VCaP (cell line): ENCODE results near the gene OR2L13.

Source experiments
- H3K27ac ChIP-seq: fragments of 450-650 bp; 2 replicates; pipeline ENCODE4 v1.5.1; 2017
- TF ChIP-seq, protein P1 (sequence below): fragments of 450-650 bp; conservative IDR thresholded peaks from 2 replicates; pipeline ENCODE4 v1.5.1; 2017; ENCODE audit warnings: mild to moderate bottlenecking, moderate library complexity

The OR2L13 gene

GRCh38 chr1:248094884-248095283, at the start of gene OR2L13:
Gene OR2L13, plus strand, starts transcription at chr1:248095184. Its CDS starts 4,192 bp downstream, at chr1:248099376.
- H3K27ac ChIP-seq, result no peak within 1 kb of the TSS
- TF ChIP-seq, protein P1, sequence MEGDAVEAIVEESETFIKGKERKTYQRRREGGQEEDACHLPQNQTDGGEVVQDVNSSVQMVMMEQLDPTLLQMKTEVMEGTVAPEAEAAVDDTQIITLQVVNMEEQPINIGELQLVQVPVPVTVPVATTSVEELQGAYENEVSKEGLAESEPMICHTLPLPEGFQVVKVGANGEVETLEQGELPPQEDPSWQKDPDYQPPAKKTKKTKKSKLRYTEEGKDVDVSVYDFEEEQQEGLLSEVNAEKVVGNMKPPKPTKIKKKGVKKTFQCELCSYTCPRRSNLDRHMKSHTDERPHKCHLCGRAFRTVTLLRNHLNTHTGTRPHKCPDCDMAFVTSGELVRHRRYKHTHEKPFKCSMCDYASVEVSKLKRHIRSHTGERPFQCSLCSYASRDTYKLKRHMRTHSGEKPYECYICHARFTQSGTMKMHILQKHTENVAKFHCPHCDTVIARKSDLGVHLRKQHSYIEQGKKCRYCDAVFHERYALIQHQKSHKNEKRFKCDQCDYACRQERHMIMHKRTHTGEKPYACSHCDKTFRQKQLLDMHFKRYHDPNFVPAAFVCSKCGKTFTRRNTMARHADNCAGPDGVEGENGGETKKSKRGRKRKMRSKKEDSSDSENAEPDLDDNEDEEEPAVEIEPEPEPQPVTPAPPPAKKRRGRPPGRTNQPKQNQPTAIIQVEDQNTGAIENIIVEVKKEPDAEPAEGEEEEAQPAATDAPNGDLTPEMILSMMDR, result no peak

- TF ChIP-seq, protein P1, result no peak
- H3K27ac ChIP-seq, result no peak overlapping the region
Measured at GRCh38 chr1:248045209-248045608, 49.8 kb upstream of the OR2L13 start.

DNA sequence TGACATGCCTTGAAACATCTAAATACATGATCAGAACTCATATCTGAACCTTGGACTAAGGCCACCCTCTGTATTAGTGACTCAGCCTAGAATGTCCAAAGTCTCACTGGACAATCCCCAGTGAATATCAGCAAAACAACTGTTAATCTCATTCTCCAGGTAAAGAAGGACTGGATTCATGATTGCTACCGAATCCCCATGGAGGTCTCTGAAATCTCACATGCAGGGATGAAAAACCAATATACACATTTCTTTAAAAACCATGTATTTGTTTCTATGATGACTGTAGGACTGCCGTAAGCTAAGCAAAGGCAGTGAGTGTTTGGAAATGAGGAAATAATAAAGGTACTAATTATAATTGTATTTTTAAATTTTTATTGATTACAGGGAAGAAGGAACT, 48.4 kb upstream of the OR2L13 start, which contains the start of gene OR2L3:
OR2L3 (plus strand) TSS at position 301 of the 400 bp plus-strand sequence. CDS start 13,846 bp downstream, outside the sequence.
- H3K27ac ChIP-seq, result no peak within 1 kb of the TSS
- TF ChIP-seq, protein P1, result no peak

- no peak overlapping the region for H3K27ac ChIP-seq
- TF ChIP-seq, protein P1, result no peak
Measured at GRCh38 chr1:248047008-248047407, 48.0 kb upstream of the OR2L13 start.

DNA sequence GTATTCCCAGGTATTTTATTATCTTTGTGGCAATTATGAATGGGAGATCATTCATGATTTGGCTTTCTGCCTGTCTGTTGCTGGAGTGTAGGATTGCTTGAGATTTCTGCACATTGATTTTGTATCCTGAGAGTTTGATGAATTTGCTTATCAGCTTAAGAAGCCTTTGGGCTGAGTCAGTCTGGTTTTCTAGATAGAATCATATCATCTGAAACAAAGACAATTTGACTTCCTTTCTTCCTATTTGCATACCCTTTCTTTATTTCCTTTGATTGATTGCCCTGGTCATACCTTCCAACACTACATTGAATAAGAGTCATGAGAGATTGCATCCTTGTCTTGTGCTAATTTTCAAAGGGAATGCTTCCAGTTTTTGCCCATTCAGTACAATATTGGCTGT, 40.3 kb upstream of the OR2L13 start:
- H3K27ac ChIP-seq, result no peak overlapping the region
- TF ChIP-seq, protein P1, result no peak

GRCh38 chr1:248055261-248055660, 39.7 kb upstream of the OR2L13 start:
- H3K27ac ChIP-seq, result no peak overlapping the region
- TF ChIP-seq, protein P1, result no peak

GRCh38 chr1:248065071-248065470, 29.9 kb upstream of the OR2L13 start:
- H3K27ac ChIP-seq, result no peak overlapping the region
- TF ChIP-seq, protein P1, result no peak
